Measurements from ENCODE around the gene LKAAEAR1.
A peak's percentile ranks its signal among the peaks of the same experiment; 100 is the strongest.

The LKAAEAR1 gene

GRCh38 chr20:64082820-64083377, 1.3 kb downstream of the LKAAEAR1 start:
- in situ Hi-C loops (cut with HindIII; ENCODE audit: low sequenced_read_pairs), result no loop called here
- TF ChIP-seq, protein P1, sequence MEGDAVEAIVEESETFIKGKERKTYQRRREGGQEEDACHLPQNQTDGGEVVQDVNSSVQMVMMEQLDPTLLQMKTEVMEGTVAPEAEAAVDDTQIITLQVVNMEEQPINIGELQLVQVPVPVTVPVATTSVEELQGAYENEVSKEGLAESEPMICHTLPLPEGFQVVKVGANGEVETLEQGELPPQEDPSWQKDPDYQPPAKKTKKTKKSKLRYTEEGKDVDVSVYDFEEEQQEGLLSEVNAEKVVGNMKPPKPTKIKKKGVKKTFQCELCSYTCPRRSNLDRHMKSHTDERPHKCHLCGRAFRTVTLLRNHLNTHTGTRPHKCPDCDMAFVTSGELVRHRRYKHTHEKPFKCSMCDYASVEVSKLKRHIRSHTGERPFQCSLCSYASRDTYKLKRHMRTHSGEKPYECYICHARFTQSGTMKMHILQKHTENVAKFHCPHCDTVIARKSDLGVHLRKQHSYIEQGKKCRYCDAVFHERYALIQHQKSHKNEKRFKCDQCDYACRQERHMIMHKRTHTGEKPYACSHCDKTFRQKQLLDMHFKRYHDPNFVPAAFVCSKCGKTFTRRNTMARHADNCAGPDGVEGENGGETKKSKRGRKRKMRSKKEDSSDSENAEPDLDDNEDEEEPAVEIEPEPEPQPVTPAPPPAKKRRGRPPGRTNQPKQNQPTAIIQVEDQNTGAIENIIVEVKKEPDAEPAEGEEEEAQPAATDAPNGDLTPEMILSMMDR (IDR thresholded peaks at IDR 0.05; ENCODE audit: low read depth, low read length), result no peak
- no peak for DNase-seq (ENCODE audit: low read depth, low spot score)
- H3K4me3 ChIP-seq (ENCODE audit: low read depth, low read length), result peak overlapping the region; percentile 26

DNA sequence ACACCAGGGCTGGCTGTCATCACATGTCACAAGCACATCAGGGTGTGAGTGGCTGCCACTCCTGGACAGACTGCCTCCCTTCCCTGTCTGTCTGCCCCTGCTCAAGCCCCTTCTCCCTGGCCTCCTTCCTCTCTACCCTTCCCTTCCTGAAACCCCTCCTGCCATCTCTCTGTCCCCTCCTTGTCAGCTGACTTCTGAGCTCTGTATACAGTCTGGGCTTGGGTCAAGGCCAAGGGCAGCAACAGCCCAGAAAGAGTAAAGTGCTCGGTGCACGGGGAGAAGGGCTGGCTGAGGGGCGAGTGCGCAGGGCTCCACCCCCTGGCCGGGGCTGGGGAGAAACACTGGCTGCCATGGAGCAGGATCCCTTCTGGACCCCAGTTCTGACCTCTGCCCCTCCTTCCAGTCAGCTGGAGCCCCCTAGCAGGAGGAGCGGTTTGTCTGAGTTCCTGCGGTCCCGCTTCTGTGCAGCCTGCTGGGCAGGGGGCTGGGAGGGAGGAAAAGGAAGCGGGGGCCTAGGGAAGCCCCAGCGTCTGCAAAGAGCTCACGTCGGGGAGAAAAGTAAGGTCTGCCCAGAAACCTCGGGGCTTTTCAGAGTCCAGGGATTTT, 2.0 kb downstream of the LKAAEAR1 start:
- DNase-seq (ENCODE audit: low read depth, low spot score), result no peak
- in situ Hi-C loops (cut with HindIII; ENCODE audit: low sequenced_read_pairs), result no loop called here

DNA sequence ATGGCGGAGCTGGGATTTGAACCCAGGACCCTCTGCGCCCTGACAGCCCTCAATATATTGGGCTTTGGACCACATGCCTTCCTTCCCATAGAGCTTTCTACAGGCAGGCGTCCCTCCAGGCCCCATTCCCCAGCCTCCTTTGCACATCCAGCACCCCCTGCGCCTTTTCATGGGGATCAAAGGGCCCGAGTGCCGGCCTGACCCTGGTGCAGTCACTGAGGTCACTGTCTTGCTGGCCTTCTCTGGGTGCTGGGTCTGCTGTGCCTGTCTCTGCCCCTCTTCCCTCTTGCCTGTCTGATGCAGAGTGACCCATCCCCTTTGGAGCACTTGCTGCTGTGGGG, 2.6 kb downstream of the LKAAEAR1 start:
- TF ChIP-seq, protein P1 (IDR thresholded peaks at IDR 0.05; ENCODE audit: low read depth, low read length), result no peak
- H3K4me3 ChIP-seq (ENCODE audit: low read depth, low read length), result no peak overlapping the region
- in situ Hi-C loops (cut with HindIII; ENCODE audit: low sequenced_read_pairs), result no loop called here
- DNase-seq (ENCODE audit: low read depth, low spot score), result no peak

More for the DNA sequence above, 2.0 kb downstream of the LKAAEAR1 start:
- H3K4me3 ChIP-seq (ENCODE audit: low read depth, low read length), result no peak overlapping the region
- TF ChIP-seq, protein P1 (IDR thresholded peaks at IDR 0.05; ENCODE audit: low read depth, low read length), result no peak

DNA sequence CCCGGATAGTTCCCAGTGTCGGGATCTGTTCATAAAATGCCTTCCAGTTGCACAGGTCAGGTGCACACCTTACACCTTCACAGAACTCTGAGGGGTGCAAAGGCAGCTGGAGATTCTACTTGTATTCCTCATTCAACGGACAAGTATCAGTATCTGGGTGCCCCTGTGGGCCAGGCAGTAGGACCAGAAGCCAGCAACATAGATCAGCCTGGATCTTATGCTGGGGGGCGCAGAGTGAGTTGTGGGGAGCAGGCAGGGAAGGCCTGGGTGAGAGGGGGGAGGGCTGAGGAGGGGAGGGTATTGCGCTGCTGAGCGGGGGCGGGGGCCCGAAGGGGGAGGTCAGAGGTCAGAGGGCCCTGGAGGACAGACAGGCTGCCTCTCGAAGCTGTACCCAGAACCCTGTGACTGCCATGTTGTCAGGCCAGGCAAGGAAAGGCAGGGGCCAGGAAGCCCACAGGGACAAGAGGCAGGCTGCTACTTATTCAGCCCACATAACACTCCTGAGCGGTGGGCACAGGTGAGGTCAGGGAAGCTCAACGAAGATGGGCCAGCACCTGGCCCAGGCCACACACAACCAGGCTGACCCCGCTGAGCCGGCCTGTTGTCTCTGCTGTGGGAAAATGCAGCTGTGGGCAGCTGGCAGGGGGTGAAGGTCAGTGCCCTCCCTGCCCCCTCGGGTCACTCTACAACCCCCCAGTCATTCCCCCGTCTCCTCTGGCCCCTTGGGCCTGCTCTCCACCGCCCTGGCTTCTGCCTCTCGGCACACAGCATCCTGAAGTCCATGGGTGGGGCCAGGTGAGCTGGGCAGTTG, 3.2 kb downstream of the LKAAEAR1 start:
- no peak overlapping the region for H3K4me3 ChIP-seq (ENCODE audit: low read depth, low read length)
- in situ Hi-C loops (cut with HindIII; ENCODE audit: low sequenced_read_pairs), result no loop called here
- no peak for DNase-seq (ENCODE audit: low read depth, low spot score)
- TF ChIP-seq, protein P1 (IDR thresholded peaks at IDR 0.05; ENCODE audit: low read depth, low read length), result no peak

DNA sequence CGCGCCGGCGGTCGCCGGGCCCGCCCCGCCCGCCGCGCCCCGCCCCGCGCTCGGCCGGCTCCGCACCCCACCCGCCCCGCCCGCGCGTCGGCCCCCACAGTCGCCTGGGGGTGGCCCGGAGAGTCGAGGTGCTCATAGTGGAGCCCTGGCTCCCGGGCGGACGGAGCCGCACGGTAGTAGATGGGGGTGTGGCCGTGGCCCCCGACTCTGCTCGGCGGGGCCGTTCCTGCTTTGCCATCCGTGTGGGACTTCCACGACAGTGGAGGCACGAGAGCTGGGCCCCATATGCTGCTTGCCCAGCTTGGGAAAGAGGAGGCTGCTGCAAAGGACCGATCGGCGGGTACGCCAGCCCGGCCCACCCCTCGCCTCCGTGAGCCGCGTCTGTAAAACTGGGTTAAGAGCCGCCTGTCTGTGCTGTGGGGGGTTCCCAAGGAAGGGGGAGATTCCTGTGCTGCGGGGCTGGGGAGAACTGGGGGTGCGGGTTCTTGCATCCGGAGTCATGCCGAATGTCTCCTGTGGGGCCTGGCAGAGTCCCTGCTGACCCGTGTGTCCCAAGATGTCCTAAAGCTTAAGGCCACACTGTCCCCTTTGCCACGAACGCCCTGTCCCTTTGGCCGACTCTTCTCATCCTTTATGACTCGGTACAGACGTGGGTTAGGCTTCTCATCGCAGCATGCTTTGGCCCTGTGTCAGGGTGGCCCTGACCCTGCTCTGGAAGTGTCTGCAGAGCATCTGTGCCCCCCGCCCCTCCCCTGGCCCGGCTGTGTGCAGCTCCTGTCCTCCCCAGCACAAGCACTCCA, 4.0 kb downstream of the LKAAEAR1 start, which contains the start of gene OPRL1:
Gene OPRL1 (plus strand): TSS at position 70 of the 800 bp plus-strand sequence. CDS start 12,639 bp downstream, outside the sequence.
- in situ Hi-C loops (cut with HindIII; ENCODE audit: low sequenced_read_pairs), result no loop called here
- H3K4me3 ChIP-seq (ENCODE audit: low read depth, low read length), result peak within 1 kb of the TSS; percentile 63
- peak; percentile 22 for DNase-seq (ENCODE audit: low read depth, low spot score)
- TF ChIP-seq, protein P1 (IDR thresholded peaks at IDR 0.05; ENCODE audit: low read depth, low read length), result no peak
